GM23338 (cell line): ENCODE results near the gene TENT5A. TPM values are rescaled to one million over a fixed set of nuclear protein-coding genes. Genes with fewer than 3 reads are reported as not detected.

Source experiments
- ATAC-seq: fragments of 200-7000 bp; cut with Tn5 transposase; 3 replicates; pipeline ENCODE4 v1.9.1; 2020
- DNase-seq: peaks from one replicate; pipeline ENCODE4 v3.0.0-alpha.2; 2015; ENCODE audit warnings: low spot score
- H2AFZ ChIP-seq: fragments of 200-600 bp; sonication (generic); 2 replicates; pipeline ENCODE4 v1.8.0; 2016; ENCODE audit warnings: antibody characterized with exemption, mild to moderate bottlenecking, moderate library complexity
- H3F3A ChIP-seq: fragments of 200-600 bp; sonication (generic); replicated peaks from 2 replicates; pipeline ENCODE4 v1.8.0; 2017; ENCODE audit warnings: antibody characterized with exemption, mixed run types, low read depth
- H3K27ac ChIP-seq: fragments of 200-600 bp; sonication (generic); 2 replicates; pipeline ENCODE4 v1.6.1; 2016; ENCODE audit warnings: low read depth
- H3K27me3 ChIP-seq: fragments of 200-600 bp; sonication (generic); 2 replicates; pipeline ENCODE4 v1.8.0; 2016; ENCODE audit warnings: mild to moderate bottlenecking, mixed run types, moderate library complexity; ENCODE audit not compliant: insufficient read depth
- H3K36me3 ChIP-seq: fragments of 200-600 bp; sonication (generic); 2 replicates; pipeline ENCODE4 v1.8.0; 2016; ENCODE audit warnings: mild to moderate bottlenecking; ENCODE audit not compliant: insufficient read depth
- H3K4me1 ChIP-seq: fragments of 200-600 bp; sonication (generic); 2 replicates; pipeline ENCODE4 v1.8.0; 2016; ENCODE audit warnings: mild to moderate bottlenecking, moderate library complexity; ENCODE audit not compliant: insufficient read depth
- H3K4me2 ChIP-seq: fragments of 200-600 bp; sonication (generic); 2 replicates; pipeline ENCODE4 v1.7.1; 2017; ENCODE audit warnings: mixed run types
- H3K4me3 ChIP-seq: fragments of 200-600 bp; sonication (generic); 2 replicates; pipeline ENCODE4 v1.6.1; 2016; ENCODE audit warnings: mixed run types
- H3K79me2 ChIP-seq: fragments of 200-600 bp; sonication (generic); replicated peaks from 2 replicates; pipeline ENCODE4 v1.8.0; 2017; ENCODE audit warnings: mild to moderate bottlenecking; ENCODE audit not compliant: insufficient read depth
- H3K9me2 ChIP-seq: fragments of 200-600 bp; sonication (generic); 2 replicates; pipeline ENCODE4 v1.8.0; 2017; ENCODE audit not compliant: insufficient read depth
- H4K20me1 ChIP-seq: fragments of 200-600 bp; sonication (generic); replicated peaks from 2 replicates; pipeline ENCODE4 v1.8.0; 2017; ENCODE audit warnings: mild to moderate bottlenecking; ENCODE audit not compliant: insufficient read depth
- H3K27ac Mint-ChIP-seq: 2 replicates; pipeline ENCODE4 v1.8.0; 2020; ENCODE audit warnings: inconsistent platforms, mild to moderate bottlenecking, moderate library complexity, mixed read lengths
- H3K27me3 Mint-ChIP-seq: 3 replicates; pipeline ENCODE4 v1.8.0; 2022; ENCODE audit warnings: low read depth, mild to moderate bottlenecking, moderate library complexity, mixed read lengths, inconsistent platforms; ENCODE audit not compliant: insufficient read depth, poor library complexity
- H3K36me3 Mint-ChIP-seq: 3 replicates; pipeline ENCODE4 v1.8.0; 2021; ENCODE audit warnings: low read depth, mild to moderate bottlenecking, inconsistent platforms, moderate library complexity, mixed read lengths
- H3K4me1 Mint-ChIP-seq: 3 replicates; pipeline ENCODE4 v1.8.0; 2020; ENCODE audit warnings: mild to moderate bottlenecking, inconsistent platforms, mixed read lengths
- H3K4me3 Mint-ChIP-seq: 3 replicates; pipeline ENCODE4 v1.8.0; 2021; ENCODE audit warnings: moderate library complexity, mild to moderate bottlenecking, inconsistent platforms, mixed read lengths
- H3K9me3 Mint-ChIP-seq: 3 replicates; pipeline ENCODE4 v1.8.0; 2020; ENCODE audit warnings: moderate library complexity, mild to moderate bottlenecking, inconsistent platforms, mixed read lengths
- CREB1 ChIP-seq: fragments of 250-450 bp; sonication (Bioruptor Pico); IDR thresholded peaks from 2 replicates; pipeline ENCODE4 v1.5.0; 2020; ENCODE audit warnings: low read depth, mild to moderate bottlenecking, moderate library complexity
- EZH2 ChIP-seq: fragments of 200-600 bp; sonication (generic); IDR thresholded peaks from one replicate; pipeline ENCODE4 v1.8.0; 2017; ENCODE audit warnings: antibody characterized with exemption, mild to moderate bottlenecking, low read depth; ENCODE audit not compliant: unreplicated experiment
- JUNB ChIP-seq: IDR thresholded peaks from one replicate; pipeline ENCODE4 v1.6.1; 2016; ENCODE audit warnings: antibody characterized with exemption; ENCODE audit not compliant: unreplicated experiment
- NANOG ChIP-seq: IDR thresholded peaks from 2 replicates; pipeline ENCODE4 v1.6.1; 2016; ENCODE audit warnings: antibody characterized with exemption, borderline replicate concordance
- POLR2AphosphoS5 ChIP-seq: IDR thresholded peaks from 2 replicates; pipeline ENCODE4 v1.6.1; 2016; ENCODE audit warnings: antibody characterized with exemption, low read depth
- STAT1 ChIP-seq: IDR thresholded peaks from one replicate; pipeline ENCODE4 v1.6.1; 2016; ENCODE audit warnings: antibody characterized with exemption; ENCODE audit not compliant: unreplicated experiment
- ZNF114 ChIP-seq: fragments of 250-450 bp; sonication (Bioruptor Pico); IDR thresholded peaks from 2 replicates; pipeline ENCODE4 v1.5.0; 2020; ENCODE audit warnings: mild to moderate bottlenecking, moderate library complexity
- ZNF331 ChIP-seq: fragments of 250-450 bp; sonication (Bioruptor Pico); IDR thresholded peaks from 2 replicates; pipeline ENCODE4 v1.5.0; 2020; ENCODE audit warnings: low read depth, mild to moderate bottlenecking, moderate library complexity
- polyA plus RNA-seq: library from polyadenylated mRNA; unstranded; fragments of >200 nt; fragmentation: Nextera tagmentation; extraction: Ambion mirVana; gene quantifications from 2 replicates; pipeline ENCODE4 v1.2.1, GENCODE V29; 2016
- total RNA-seq: library from RNA; depleted of rRNA; stranded (reverse); fragments of >200 nt; shearing (Covaris generic); gene quantifications from 2 replicates; pipeline ENCODE4 v1.2.3, GENCODE V29; 2014
- TF ChIP-seq, protein P1 (sequence below): fragments of 250-450 bp; sonication (Bioruptor Pico); IDR thresholded peaks from 2 replicates; pipeline ENCODE4 v1.5.0; 2020; ENCODE audit warnings: mild to moderate bottlenecking, moderate library complexity
- TF ChIP-seq, protein P2 (sequence below): IDR thresholded peaks from one replicate; pipeline ENCODE4 v1.6.1; 2018; ENCODE audit warnings: antibody characterized with exemption; ENCODE audit not compliant: unreplicated experiment
- TF ChIP-seq, protein P3 (sequence below), 2 experiments: fragments of 200-600 bp in 1 of 2; sonication (generic) in 1 of 2; conservative IDR thresholded peaks; 2 replicates each; pipeline versions ENCODE4 v1.5.1 to v1.6.1; 2016 to 2017; ENCODE audit warnings: antibody characterized with exemption in 2 of 2, low read depth in 2 of 2, mild to moderate bottlenecking in 2 of 2, moderate library complexity in 1 of 2

Gene TENT5A
- total and polyA plus RNA-seq, 2 experiments from 2014 or later, result 3.8 to 4.7 TPM

DNA sequence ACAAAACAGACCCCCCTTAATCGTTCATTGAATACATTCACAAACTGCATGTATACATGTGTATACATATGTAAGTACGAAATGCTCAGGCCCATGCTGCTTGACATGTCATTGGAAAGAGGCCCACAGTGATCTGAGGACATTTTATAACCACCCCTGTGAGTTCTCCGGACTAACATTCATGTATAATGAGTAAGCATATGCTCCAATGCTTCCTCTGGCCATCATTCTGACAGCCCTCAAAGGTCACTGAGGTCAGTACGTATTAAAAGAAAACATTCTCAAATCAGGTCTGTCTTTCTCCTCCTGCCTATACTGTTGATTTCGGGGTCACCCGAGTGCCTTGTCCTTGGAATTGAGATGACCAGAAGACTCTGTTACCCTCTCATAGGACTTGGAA lies 54.9 kb downstream of the TENT5A start:
- H3K4me1 Mint-ChIP-seq, result peaks cover 28% of the 10 kb centered on the region
- Histone ChIP-seq H3K4me2 (no peak overlapping the region), H3K4me3 (no peak overlapping the region), H3K9me2 (no peaks in the 10 kb centered on the region), H3K4me1 (peaks cover 14% of the 10 kb centered on the region), H2AFZ (no peak overlapping the region), H3K27ac (no peak overlapping the region), H3K27me3 (no peaks in the 10 kb centered on the region), H3K79me2 (no peaks in the 10 kb centered on the region), H4K20me1 (no peaks in the 10 kb centered on the region), H3K36me3 (no peaks in the 10 kb centered on the region), H3F3A (no peaks in the 10 kb centered on the region)
- no peak for TF ChIP-seq POLR2AphosphoS5
- no peaks in the 10 kb centered on the region for H3K27me3 Mint-ChIP-seq
- no peaks in the 10 kb centered on the region for H3K9me3 Mint-ChIP-seq
- DNase-seq (no peak), ATAC-seq (no peak)
- H3K4me3 Mint-ChIP-seq, result no peak overlapping the region
- H3K27ac Mint-ChIP-seq, result peak overlapping the region; percentile 42
- H3K36me3 Mint-ChIP-seq, result no peaks in the 10 kb centered on the region

DNA sequence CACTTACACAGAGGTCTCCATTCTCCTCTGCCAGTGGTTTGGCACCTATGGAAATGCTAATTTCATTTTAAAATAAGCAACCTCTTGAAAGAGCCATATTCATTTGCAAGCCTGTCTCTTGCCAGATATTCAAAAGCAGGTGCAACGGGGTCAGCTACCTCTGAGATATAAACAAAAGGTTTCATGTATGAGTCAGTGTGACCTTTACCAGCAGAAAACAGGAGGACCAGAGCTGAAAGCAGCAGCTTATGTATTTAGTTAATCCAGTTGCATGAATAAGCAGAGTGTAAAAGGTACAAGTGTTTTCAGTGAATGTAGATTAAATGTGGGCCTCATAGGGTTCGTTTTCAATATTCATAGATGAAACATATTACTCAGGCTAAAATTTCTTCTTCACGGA lies 56.0 kb downstream of the TENT5A start:
- H3K4me1 Mint-ChIP-seq, result peaks cover 29% of the 10 kb centered on the region
- no peaks in the 10 kb centered on the region for H3K79me2 ChIP-seq
- peak overlapping the region; percentile 58 for H3K4me2 ChIP-seq
- H3K27me3 Mint-ChIP-seq, result no peaks in the 10 kb centered on the region
- H3K9me3 Mint-ChIP-seq, result no peaks in the 10 kb centered on the region
- no peak overlapping the region for H3K4me3 ChIP-seq
- no peaks in the 10 kb centered on the region; the same call in 1 of the 2 replicates for H3K9me2 ChIP-seq
- H3F3A ChIP-seq, result no peaks in the 10 kb centered on the region
- no peaks in the 10 kb centered on the region for H3K36me3 ChIP-seq
- no peaks in the 10 kb centered on the region for H3K27me3 ChIP-seq
- DNase-seq (peak; percentile 8), ATAC-seq (peak; percentile 65)
- no peaks in the 10 kb centered on the region for H3K36me3 Mint-ChIP-seq
- H3K4me3 Mint-ChIP-seq, result 0 out of 3 replicates have a peak overlapping the region, but pooled peaks have one; percentile 25
- H3K27ac ChIP-seq, result no peak overlapping the region
- no peak overlapping the region for H2AFZ ChIP-seq
- H3K27ac Mint-ChIP-seq, result peak overlapping the region; percentile 53
- peaks cover 14% of the 10 kb centered on the region for H3K4me1 ChIP-seq
- no peaks in the 10 kb centered on the region for H4K20me1 ChIP-seq
- TF ChIP-seq STAT1 (no peak), CREB1 (no peak), ZNF114 (CRISPR knock-in tag) (no peak), EZH2 (no peak), ZNF331 (no peak), POLR2AphosphoS5 (no peak), JUNB (no peak), NANOG (no peak)
- TF ChIP-seq, protein P1, sequence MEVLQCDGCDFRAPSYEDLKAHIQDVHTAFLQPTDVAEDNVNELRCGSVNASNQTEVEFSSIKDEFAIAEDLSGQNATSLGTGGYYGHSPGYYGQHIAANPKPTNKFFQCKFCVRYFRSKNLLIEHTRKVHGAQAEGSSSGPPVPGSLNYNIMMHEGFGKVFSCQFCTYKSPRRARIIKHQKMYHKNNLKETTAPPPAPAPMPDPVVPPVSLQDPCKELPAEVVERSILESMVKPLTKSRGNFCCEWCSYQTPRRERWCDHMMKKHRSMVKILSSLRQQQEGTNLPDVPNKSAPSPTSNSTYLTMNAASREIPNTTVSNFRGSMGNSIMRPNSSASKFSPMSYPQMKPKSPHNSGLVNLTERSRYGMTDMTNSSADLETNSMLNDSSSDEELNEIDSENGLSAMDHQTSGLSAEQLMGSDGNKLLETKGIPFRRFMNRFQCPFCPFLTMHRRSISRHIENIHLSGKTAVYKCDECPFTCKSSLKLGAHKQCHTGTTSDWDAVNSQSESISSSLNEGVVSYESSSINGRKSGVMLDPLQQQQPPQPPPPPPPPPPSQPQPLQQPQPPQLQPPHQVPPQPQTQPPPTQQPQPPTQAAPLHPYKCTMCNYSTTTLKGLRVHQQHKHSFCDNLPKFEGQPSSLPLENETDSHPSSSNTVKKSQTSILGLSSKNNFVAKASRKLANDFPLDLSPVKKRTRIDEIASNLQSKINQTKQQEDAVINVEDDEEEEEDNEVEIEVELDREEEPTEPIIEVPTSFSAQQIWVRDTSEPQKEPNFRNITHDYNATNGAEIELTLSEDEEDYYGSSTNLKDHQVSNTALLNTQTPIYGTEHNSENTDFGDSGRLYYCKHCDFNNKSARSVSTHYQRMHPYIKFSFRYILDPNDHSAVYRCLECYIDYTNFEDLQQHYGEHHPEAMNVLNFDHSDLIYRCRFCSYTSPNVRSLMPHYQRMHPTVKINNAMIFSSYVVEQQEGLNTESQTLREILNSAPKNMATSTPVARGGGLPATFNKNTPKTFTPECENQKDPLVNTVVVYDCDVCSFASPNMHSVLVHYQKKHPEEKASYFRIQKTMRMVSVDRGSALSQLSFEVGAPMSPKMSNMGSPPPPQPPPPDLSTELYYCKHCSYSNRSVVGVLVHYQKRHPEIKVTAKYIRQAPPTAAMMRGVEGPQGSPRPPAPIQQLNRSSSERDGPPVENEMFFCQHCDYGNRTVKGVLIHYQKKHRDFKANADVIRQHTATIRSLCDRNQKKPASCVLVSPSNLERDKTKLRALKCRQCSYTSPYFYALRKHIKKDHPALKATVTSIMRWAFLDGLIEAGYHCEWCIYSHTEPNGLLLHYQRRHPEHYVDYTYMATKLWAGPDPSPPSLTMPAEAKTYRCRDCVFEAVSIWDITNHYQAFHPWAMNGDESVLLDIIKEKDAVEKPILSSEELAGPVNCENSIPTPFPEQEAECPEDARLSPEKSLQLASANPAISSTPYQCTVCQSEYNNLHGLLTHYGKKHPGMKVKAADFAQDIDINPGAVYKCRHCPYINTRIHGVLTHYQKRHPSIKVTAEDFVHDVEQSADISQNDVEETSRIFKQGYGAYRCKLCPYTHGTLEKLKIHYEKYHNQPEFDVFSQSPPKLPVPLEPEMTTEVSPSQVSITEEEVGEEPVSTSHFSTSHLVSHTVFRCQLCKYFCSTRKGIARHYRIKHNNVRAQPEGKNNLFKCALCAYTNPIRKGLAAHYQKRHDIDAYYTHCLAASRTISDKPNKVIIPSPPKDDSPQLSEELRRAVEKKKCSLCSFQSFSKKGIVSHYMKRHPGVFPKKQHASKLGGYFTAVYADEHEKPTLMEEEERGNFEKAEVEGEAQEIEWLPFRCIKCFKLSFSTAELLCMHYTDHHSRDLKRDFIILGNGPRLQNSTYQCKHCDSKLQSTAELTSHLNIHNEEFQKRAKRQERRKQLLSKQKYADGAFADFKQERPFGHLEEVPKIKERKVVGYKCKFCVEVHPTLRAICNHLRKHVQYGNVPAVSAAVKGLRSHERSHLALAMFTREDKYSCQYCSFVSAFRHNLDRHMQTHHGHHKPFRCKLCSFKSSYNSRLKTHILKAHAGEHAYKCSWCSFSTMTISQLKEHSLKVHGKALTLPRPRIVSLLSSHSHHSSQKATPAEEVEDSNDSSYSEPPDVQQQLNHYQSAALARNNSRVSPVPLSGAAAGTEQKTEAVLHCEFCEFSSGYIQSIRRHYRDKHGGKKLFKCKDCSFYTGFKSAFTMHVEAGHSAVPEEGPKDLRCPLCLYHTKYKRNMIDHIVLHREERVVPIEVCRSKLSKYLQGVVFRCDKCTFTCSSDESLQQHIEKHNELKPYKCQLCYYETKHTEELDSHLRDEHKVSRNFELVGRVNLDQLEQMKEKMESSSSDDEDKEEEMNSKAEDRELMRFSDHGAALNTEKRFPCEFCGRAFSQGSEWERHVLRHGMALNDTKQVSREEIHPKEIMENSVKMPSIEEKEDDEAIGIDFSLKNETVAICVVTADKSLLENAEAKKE (CRISPR knock-in tag), result no peak
- TF ChIP-seq, protein P2, sequence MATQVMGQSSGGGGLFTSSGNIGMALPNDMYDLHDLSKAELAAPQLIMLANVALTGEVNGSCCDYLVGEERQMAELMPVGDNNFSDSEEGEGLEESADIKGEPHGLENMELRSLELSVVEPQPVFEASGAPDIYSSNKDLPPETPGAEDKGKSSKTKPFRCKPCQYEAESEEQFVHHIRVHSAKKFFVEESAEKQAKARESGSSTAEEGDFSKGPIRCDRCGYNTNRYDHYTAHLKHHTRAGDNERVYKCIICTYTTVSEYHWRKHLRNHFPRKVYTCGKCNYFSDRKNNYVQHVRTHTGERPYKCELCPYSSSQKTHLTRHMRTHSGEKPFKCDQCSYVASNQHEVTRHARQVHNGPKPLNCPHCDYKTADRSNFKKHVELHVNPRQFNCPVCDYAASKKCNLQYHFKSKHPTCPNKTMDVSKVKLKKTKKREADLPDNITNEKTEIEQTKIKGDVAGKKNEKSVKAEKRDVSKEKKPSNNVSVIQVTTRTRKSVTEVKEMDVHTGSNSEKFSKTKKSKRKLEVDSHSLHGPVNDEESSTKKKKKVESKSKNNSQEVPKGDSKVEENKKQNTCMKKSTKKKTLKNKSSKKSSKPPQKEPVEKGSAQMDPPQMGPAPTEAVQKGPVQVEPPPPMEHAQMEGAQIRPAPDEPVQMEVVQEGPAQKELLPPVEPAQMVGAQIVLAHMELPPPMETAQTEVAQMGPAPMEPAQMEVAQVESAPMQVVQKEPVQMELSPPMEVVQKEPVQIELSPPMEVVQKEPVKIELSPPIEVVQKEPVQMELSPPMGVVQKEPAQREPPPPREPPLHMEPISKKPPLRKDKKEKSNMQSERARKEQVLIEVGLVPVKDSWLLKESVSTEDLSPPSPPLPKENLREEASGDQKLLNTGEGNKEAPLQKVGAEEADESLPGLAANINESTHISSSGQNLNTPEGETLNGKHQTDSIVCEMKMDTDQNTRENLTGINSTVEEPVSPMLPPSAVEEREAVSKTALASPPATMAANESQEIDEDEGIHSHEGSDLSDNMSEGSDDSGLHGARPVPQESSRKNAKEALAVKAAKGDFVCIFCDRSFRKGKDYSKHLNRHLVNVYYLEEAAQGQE, result no peak
- TF ChIP-seq, protein P3, sequence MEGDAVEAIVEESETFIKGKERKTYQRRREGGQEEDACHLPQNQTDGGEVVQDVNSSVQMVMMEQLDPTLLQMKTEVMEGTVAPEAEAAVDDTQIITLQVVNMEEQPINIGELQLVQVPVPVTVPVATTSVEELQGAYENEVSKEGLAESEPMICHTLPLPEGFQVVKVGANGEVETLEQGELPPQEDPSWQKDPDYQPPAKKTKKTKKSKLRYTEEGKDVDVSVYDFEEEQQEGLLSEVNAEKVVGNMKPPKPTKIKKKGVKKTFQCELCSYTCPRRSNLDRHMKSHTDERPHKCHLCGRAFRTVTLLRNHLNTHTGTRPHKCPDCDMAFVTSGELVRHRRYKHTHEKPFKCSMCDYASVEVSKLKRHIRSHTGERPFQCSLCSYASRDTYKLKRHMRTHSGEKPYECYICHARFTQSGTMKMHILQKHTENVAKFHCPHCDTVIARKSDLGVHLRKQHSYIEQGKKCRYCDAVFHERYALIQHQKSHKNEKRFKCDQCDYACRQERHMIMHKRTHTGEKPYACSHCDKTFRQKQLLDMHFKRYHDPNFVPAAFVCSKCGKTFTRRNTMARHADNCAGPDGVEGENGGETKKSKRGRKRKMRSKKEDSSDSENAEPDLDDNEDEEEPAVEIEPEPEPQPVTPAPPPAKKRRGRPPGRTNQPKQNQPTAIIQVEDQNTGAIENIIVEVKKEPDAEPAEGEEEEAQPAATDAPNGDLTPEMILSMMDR (conservative IDR thresholded peaks at IDR 0.05; ENCODE audit: low read depth in 2 of 2), result no peak
